Tibial nerve (tissue), 3 donors: ENCODE measurements around the gene LMBR1L.

Source experiments
- CTCF ChIP-seq, 5 experiments: fragments of 200-600 bp in 3 of 5; fragments of 450-650 bp in 2 of 5; sonication (generic) in 3 of 5; IDR thresholded peaks; one replicate each; pipeline ENCODE4 v1.5.1; 2016 to 2019; ENCODE audit warnings: antibody characterized with exemption in 5 of 5, mild to moderate bottlenecking in 3 of 5, moderate library complexity in 2 of 5
- POLR2A ChIP-seq, 2 donors: fragments of 450-650 bp; IDR thresholded peaks; one replicate each; pipeline ENCODE4 v1.6.1; 2017; ENCODE audit warnings: antibody characterized with exemption in 2 of 2, mild to moderate bottlenecking in 2 of 2, moderate library complexity in 2 of 2

GRCh38 chr12:49050507-49051372 lies 59.9 kb downstream of the LMBR1L start:
- TF ChIP-seq CTCF (IDR thresholded peaks at IDR 0.05): no peak
- TF ChIP-seq POLR2A (IDR thresholded peaks at IDR 0.05): no peak
